ENCODE results near the gene FAR1.

The FAR1 gene

GRCh38 chr11:13668957-13669521 is 571 bp downstream of the FAR1 start:
- no peak for DNase-seq
- peak overlapping the region; percentile 84 for H3K4me3 ChIP-seq (ENCODE audit: low read depth, low read length)
- TF ChIP-seq, protein P1, sequence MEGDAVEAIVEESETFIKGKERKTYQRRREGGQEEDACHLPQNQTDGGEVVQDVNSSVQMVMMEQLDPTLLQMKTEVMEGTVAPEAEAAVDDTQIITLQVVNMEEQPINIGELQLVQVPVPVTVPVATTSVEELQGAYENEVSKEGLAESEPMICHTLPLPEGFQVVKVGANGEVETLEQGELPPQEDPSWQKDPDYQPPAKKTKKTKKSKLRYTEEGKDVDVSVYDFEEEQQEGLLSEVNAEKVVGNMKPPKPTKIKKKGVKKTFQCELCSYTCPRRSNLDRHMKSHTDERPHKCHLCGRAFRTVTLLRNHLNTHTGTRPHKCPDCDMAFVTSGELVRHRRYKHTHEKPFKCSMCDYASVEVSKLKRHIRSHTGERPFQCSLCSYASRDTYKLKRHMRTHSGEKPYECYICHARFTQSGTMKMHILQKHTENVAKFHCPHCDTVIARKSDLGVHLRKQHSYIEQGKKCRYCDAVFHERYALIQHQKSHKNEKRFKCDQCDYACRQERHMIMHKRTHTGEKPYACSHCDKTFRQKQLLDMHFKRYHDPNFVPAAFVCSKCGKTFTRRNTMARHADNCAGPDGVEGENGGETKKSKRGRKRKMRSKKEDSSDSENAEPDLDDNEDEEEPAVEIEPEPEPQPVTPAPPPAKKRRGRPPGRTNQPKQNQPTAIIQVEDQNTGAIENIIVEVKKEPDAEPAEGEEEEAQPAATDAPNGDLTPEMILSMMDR (IDR thresholded peaks at IDR 0.05; ENCODE audit: low read depth, low read length, missing control alignments), result no peak

DNA sequence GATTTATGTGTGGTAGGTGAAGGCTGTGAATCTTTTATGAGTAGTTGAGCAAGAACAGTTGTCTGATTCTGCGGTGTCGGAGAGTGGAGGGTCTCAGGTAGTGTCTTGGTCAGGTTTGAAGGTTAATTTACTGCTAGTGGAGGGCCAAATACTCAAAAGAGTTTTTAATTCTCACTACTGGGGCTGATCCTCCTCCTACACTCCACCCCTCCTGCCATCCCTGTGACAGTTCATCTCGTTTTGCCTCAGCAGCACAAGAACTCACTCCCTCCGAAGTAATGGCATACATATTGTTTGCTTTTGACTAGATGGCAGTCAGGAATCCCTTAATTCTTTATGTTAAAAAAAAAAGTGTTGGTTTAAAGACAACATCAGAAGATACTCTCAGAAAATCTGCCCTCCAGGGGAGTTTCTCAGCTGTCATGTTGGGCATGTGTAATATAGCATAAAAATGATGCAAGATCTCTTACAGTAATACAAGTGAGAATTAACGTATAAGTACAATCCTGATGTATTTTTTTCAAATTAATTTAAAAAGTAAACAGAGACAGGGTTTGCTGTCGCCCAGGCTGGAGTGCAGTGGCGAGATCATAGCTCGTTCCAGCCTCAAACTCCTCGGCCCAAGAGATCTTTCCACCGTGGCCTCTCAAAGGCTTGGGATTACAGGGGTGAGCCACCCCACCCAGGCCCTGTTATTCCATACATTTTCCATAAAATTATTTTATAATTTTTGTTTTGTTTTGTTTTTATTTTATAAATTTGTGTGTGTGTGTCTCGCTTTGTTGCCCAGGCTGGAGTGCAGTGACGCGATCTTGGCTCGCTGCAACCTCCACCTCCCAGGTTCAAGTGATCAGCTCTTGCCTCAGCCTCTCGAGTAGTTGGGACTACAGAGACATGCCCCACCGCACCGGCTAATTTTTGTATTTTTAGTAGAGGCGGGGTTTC is 1.3 kb downstream of the FAR1 start:
- no peak for DNase-seq
- no peaks in the 10 kb centered on the region for H3K27me3 ChIP-seq (replicated peaks)
- in situ Hi-C loops (cut with HindIII; ENCODE audit: low pct_ligation_motif_present, low sequenced_read_pairs), result no loop called here
- TF ChIP-seq, protein P1 (IDR thresholded peaks at IDR 0.05; ENCODE audit: low read depth, low read length, missing control alignments), result no peak
- no peaks in the 10 kb centered on the region for H3K36me3 ChIP-seq (replicated peaks)
- H3K4me3 ChIP-seq (ENCODE audit: low read depth, low read length), result peak overlapping the region; percentile 84
- no peak overlapping the region for H3K27ac ChIP-seq

More at GRCh38 chr11:13668957-13669521, 571 bp downstream of the FAR1 start:
- in situ Hi-C loops (cut with HindIII; ENCODE audit: low pct_ligation_motif_present, low sequenced_read_pairs), result no loop called here
- Histone ChIP-seq H3K27ac (peak overlapping the region; percentile 59), H3K36me3 (replicated peaks) (no peaks in the 10 kb centered on the region), H3K27me3 (replicated peaks) (no peaks in the 10 kb centered on the region)

DNA sequence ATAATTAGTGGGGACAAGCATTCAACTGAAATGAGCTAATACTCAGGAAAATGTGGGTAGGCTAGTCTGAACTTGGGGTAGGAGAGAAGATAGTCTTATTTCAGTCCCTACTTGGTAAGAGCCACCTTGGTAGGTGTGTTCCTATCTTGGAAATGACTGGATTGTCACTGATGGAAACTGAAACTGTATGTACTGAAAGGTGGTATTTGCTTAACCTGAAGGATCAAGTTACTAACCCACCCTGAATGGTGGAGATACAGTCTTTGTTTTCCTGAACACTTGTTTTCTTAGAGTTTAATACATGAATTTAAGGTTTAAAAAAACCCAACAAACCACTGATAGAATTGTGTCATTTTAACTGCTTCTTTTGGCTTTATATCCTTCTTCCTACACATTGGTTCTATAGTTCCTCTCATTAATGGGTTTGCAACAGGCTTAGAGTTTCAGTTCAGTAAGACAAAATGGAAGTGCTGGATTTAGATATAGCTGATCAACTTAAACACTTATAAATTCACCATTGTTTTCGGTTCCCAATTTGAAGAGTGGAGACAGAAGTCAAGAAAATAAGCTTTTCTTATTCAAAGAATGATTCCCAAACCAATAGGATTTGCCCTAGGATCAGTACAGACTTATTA is 4.2 kb downstream of the FAR1 start:
- in situ Hi-C loops (cut with HindIII; ENCODE audit: low pct_ligation_motif_present, low sequenced_read_pairs), result no loop called here
- no peak overlapping the region for H3K4me3 ChIP-seq (ENCODE audit: low read depth, low read length)
- TF ChIP-seq, protein P1 (IDR thresholded peaks at IDR 0.05; ENCODE audit: low read depth, low read length, missing control alignments), result no peak
- H3K36me3 ChIP-seq (replicated peaks), result no peaks in the 10 kb centered on the region
- no peaks in the 10 kb centered on the region for H3K27me3 ChIP-seq (replicated peaks)
- DNase-seq, result no peak
- no peak overlapping the region for H3K27ac ChIP-seq

DNA sequence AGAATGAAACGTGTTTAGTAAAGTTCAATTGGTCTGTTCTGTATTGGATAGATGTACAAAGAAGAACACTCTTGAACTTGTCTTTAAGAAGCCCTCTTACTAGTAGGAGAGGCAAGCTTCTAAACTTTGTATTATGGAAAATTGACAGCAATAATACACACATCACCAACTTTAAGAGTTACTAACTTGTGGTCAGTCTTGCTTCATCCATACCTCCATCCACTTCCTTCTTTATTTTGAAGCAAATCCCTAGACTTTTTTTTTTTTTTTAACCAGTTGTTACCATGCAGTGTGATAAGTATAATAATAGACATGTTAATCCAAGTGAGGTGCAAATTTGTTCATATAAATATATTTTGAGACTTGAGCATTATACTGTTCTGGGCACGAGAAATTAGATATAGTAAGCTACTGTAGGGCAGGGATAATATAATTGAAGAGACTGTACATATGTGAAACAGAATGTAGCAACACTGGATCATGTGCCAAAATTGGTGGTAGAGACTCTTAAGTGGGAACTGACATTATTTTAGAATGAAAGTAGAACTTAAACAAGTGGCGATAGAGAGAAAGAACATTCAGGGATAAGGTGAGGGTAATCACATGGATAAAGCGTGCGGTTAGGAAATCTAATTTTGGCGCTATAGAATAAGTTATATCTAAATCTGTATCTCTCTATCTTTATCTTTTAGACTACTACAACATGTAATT is 6.5 kb downstream of the FAR1 start:
- H3K4me3 ChIP-seq (ENCODE audit: low read depth, low read length), result no peak overlapping the region
- H3K27ac ChIP-seq, result no peak overlapping the region
- in situ Hi-C loops (cut with HindIII; ENCODE audit: low pct_ligation_motif_present, low sequenced_read_pairs), result no loop called here
- DNase-seq, result no peak
- TF ChIP-seq, protein P1 (IDR thresholded peaks at IDR 0.05; ENCODE audit: low read depth, low read length, missing control alignments), result no peak
- H3K36me3 ChIP-seq (replicated peaks), result no peaks in the 10 kb centered on the region
- no peaks in the 10 kb centered on the region for H3K27me3 ChIP-seq (replicated peaks)

GRCh38 chr11:13676576-13676975 is 8.1 kb downstream of the FAR1 start:
- Histone ChIP-seq H3K36me3 (replicated peaks) (no peaks in the 10 kb centered on the region), H3K27ac (no peak overlapping the region), H3K4me3 (ENCODE audit: low read depth, low read length) (no peak overlapping the region), H3K27me3 (replicated peaks) (no peaks in the 10 kb centered on the region)
- in situ Hi-C loops (cut with HindIII; ENCODE audit: low pct_ligation_motif_present, low sequenced_read_pairs), result no loop called here
- TF ChIP-seq, protein P1 (IDR thresholded peaks at IDR 0.05; ENCODE audit: low read depth, low read length, missing control alignments), result no peak
- DNase-seq, result no peak

All from brain microvascular endothelial cell (primary cell).